ENCODE measurements around the gene CHM. TPM values are rescaled to one million over a fixed set of nuclear protein-coding genes. Genes with fewer than 3 reads are reported as not detected.

The CHM gene
- total and polyA plus RNA-seq, 2 of the 8 experiments (the other 6 are each of a cell fraction or from before 2014, with no cell fraction given), result 8.6 to 15.5 TPM

- Histone ChIP-seq H3K79me2 (ENCODE audit: control insufficient read depth in 1 of 2, insufficient read depth in 2 of 2, low read length in 2 of 2) (peaks cover 0 to 27% of the 10 kb centered on the region in 2 experiments; a peak in 2 of 4 replicates), H2BK120ac (replicated peaks; ENCODE audit: low read depth, low read length) (no peak overlapping the region)
- 95% methylated on average over 2 of the region's 2 CpGs; no CpG with 5 or more reads in 1 of the 2 experiments for WGBS, 2 experiments (ENCODE audit: extremely low coverage in 1 of 2, insufficient coverage in 1 of 2, insufficient read length in 1 of 2, insufficient replicate concordance in 2 of 2, low coverage in 1 of 2, low lambda C conversion rate in 2 of 2, missing lambda C conversion rate in 1 of 2)
Measured at GRCh38 chrX:85993539-85994197, 53.7 kb downstream of the CHM start.

More at GRCh38 chrX:85993539-85994197, 53.7 kb downstream of the CHM start:
- ChIA-PET CTCF (ENCODE audit: partially characterized antibody) (no interaction called here), POLR2A (ENCODE audit: partially characterized antibody) (no interaction called here)
- H2BK20ac ChIP-seq (ENCODE audit: low read length), result no peak overlapping the region
- no peaks in the 10 kb centered on the region; a peak in 1 of 8 replicates for H3K36me3 ChIP-seq (ENCODE audit: control insufficient read depth in 2 of 4, insufficient read depth in 4 of 4, low read length in 3 of 4)
- H4K8ac ChIP-seq (ENCODE audit: extremely low read depth, insufficient read depth, low read length), result no peak overlapping the region
- H2AFZ ChIP-seq (ENCODE audit: low read length), result no peak overlapping the region
- no peak overlapping the region for H3K23ac ChIP-seq (ENCODE audit: insufficient read length)
- H4K5ac ChIP-seq (ENCODE audit: insufficient read length, low read depth, low read length), result no peak overlapping the region
- H3K9me3 ChIP-seq (ENCODE audit: insufficient read depth in 2 of 2, low read depth in 1 of 2, low read length in 1 of 2), result no peaks in the 10 kb centered on the region
- FAIRE-seq, result no peak
- no peaks in the 10 kb centered on the region for H3K23me2 ChIP-seq (ENCODE audit: low read depth, low read length)
- no peak overlapping the region for H3K4me2 ChIP-seq (ENCODE audit: insufficient read depth in 1 of 2, low read depth in 2 of 2, low read length in 2 of 2)
- H3K9ac ChIP-seq (replicated peaks in 1 of 4; ENCODE audit: extremely low read depth in 1 of 4, low read depth in 3 of 4, low read length in 3 of 4), result no peak overlapping the region
- H4K20me1 ChIP-seq (replicated peaks in 1 of 2; ENCODE audit: control insufficient read depth in 1 of 2, insufficient read depth in 2 of 2, low read length in 2 of 2), result no peaks in the 10 kb centered on the region
- no peak overlapping the region for H2BK12ac ChIP-seq (ENCODE audit: low read depth, low read length)
- H3K27me3 ChIP-seq (replicated peaks in 1 of 4; ENCODE audit: control insufficient read depth in 3 of 4, extremely low read depth in 1 of 4, insufficient read depth in 3 of 4, low read length in 3 of 4), result no peaks in the 10 kb centered on the region
- peaks cover 0 to 7% (median 2%) of the 10 kb centered on the region in 4 experiments; a peak in 4 of 7 replicates for H3K4me1 ChIP-seq (replicated peaks in 1 of 4; ENCODE audit: control insufficient read depth in 3 of 4, insufficient read depth in 4 of 4, low read length in 3 of 4)
- no peak overlapping the region for H3K4ac ChIP-seq (replicated peaks; ENCODE audit: insufficient read length, low read depth, low read length)
- H3K14ac ChIP-seq (ENCODE audit: insufficient read length), result no peak overlapping the region
- no peak overlapping the region for H3K27ac ChIP-seq (ENCODE audit: low read depth, low read length)
- no peaks in the 10 kb centered on the region; the same call in 1 of the 2 replicates for H3K79me1 ChIP-seq (ENCODE audit: low read depth, low read length)
- no peak for TF ChIP-seq RNF2 (IDR thresholded peaks at IDR 0.05; ENCODE audit: borderline replicate concordance, low read depth, low read length, missing control alignments, poor library complexity, severe bottlenecking)
- no peak for TF ChIP-seq SP4 (IDR thresholded peaks at IDR 0.05; ENCODE audit: low read length)
- TF ChIP-seq RAD21 (IDR thresholded peaks at IDR 0.05 in 1 of 2, conservative IDR thresholded peaks at IDR 0.05 in 1 of 2; ENCODE audit: low read depth in 2 of 2, low read length in 2 of 2), result no peak
- no peak for TF ChIP-seq E2F6 (IDR thresholded peaks at IDR 0.05)
- TF ChIP-seq SRF (IDR thresholded peaks at IDR 0.05; ENCODE audit: low read depth, low read length), result no peak
- no peak for TF ChIP-seq ATF3 (IDR thresholded peaks at IDR 0.05; ENCODE audit: insufficient read depth, low read depth, low read length)
- TF ChIP-seq SIX5 (IDR thresholded peaks at IDR 0.05; ENCODE audit: low read depth, low read length), result no peak
- TF ChIP-seq ZNF274 (IDR thresholded peaks at IDR 0.05; ENCODE audit: borderline replicate concordance, extremely low read depth, low read length), result no peak
- TF ChIP-seq POLR2AphosphoS5 (IDR thresholded peaks at IDR 0.05; ENCODE audit: low read depth, low read length), result no peak
- no peak overlapping the region for H3K56ac ChIP-seq (replicated peaks; ENCODE audit: insufficient read length, low read depth, low read length)
- H2BK5ac ChIP-seq (ENCODE audit: low read depth, low read length), result no peak overlapping the region
- no peak overlapping the region for H2AK5ac ChIP-seq (ENCODE audit: low read depth, low read length)
- H4K91ac ChIP-seq (replicated peaks; ENCODE audit: insufficient read length, low read length), result no peak overlapping the region
- no peak overlapping the region for H2BK15ac ChIP-seq (ENCODE audit: low read length)
- no peak for DNase-seq (ENCODE audit: low read depth in 1 of 2, low spot score in 2 of 2)
- no peak overlapping the region for H3K18ac ChIP-seq (ENCODE audit: extremely low read depth, low read length)
- H3K4me3 ChIP-seq (ENCODE audit: extremely low read depth in 1 of 4, insufficient read depth in 2 of 4, low read depth in 3 of 4, low read length in 4 of 4), result no peak overlapping the region
